GM04503 (cell line): ENCODE results near the gene PDE6D.

Experiments
- DNase-seq: peaks from one replicate; pipeline ENCODE4 v3.0.0-alpha.2; 2012; ENCODE audit warnings: low read depth

The PDE6D gene

GRCh38 chr2:231706731-231707624 lies 74.1 kb downstream of the PDE6D start:
- peak; percentile 95 for DNase-seq

GRCh38 chr2:231704017-231704416 lies 77.1 kb downstream of the PDE6D start:
- no peak for DNase-seq

GRCh38 chr2:231701456-231702373 lies 79.4 kb downstream of the PDE6D start:
- no peak for DNase-seq

GRCh38 chr2:231699006-231699405 lies 82.1 kb downstream of the PDE6D start:
- DNase-seq: no peak

- DNase-seq: peak; percentile 87
These were observed 85.1 kb downstream of the PDE6D start for GRCh38 chr2:231696004-231696367.

GRCh38 chr2:231693956-231694355 lies 87.1 kb downstream of the PDE6D start:
- no peak for DNase-seq

GRCh38 chr2:231692847-231693246 lies 88.2 kb downstream of the PDE6D start:
- no peak for DNase-seq

- no peak for DNase-seq
These were observed 89.8 kb downstream of the PDE6D start for GRCh38 chr2:231691251-231691772.

- DNase-seq: no peak
These were observed 91.8 kb downstream of the PDE6D start for GRCh38 chr2:231689124-231689893.

- DNase-seq: no peak
These were observed 92.4 kb downstream of the PDE6D start for GRCh38 chr2:231688719-231689118.

- DNase-seq: no peak
These were observed 93.1 kb downstream of the PDE6D start for GRCh38 chr2:231687961-231688360.

- DNase-seq: no peak
These were observed 93.8 kb downstream of the PDE6D start for GRCh38 chr2:231687133-231687852.

GRCh38 chr2:231686192-231687100 lies 94.6 kb downstream of the PDE6D start:
- no peak for DNase-seq

GRCh38 chr2:231685349-231686191 lies 95.5 kb downstream of the PDE6D start:
- no peak for DNase-seq

- DNase-seq: no peak
These were observed 96.5 kb downstream of the PDE6D start for GRCh38 chr2:231684314-231685223.

GRCh38 chr2:231683292-231684235 lies 97.5 kb downstream of the PDE6D start:
- no peak for DNase-seq
